OCI-LY3 (cell line): Measurements from ENCODE around the gene HLA-DMB.

Source experiments
- CTCF ChIP-seq: fragments of 200-600, 300-600 bp; sonication (generic); IDR thresholded peaks from 2 replicates; pipeline ENCODE4 v1.5.1; 2014; ENCODE audit warnings: antibody characterized with exemption, low read length, low read depth
- EZH2phosphoT487 ChIP-seq: fragments of 200-600 bp; shearing (Covaris generic); IDR thresholded peaks from 2 replicates; pipeline ENCODE4 v1.6.1; 2018; ENCODE audit warnings: antibody characterized with exemption, mixed run types, low read depth

DNA sequence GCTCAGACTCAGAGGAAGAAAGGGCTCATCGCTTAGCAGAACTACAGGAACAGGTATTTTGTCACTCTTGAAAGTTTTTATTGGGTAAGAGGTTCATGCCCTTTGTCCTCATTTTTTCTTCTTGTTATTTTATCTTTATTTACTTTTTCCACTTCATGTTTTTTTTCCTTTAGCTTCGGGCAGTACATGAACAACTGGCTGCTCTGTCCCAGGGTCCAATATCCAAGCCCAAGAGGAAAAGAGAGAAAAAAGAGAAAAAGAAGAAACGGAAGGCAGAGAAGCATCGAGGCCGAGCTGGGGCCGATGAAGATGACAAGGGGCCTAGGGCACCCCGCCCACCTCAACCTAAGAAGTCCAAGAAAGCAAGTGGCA lies 37.1 kb upstream of the HLA-DMB start:
- TF ChIP-seq CTCF (no peak), EZH2phosphoT487 (no peak)
